HG03045 (cell line): ENCODE results near the gene NPTXR.
"Not testable (repeated sequence)": the region's sequence is repeated elsewhere in the genome, so short reads cannot be mapped to it uniquely, and the experiment has no call there.

Experiments
- ATAC-seq: cut with Tn5 transposase; IDR thresholded peaks from one replicate; pipeline ENCODE4 v1.9.1; 2021; ENCODE audit warnings: mild to moderate bottlenecking, moderate library complexity; ENCODE audit not compliant: unreplicated experiment

NPTXR gene

DNA sequence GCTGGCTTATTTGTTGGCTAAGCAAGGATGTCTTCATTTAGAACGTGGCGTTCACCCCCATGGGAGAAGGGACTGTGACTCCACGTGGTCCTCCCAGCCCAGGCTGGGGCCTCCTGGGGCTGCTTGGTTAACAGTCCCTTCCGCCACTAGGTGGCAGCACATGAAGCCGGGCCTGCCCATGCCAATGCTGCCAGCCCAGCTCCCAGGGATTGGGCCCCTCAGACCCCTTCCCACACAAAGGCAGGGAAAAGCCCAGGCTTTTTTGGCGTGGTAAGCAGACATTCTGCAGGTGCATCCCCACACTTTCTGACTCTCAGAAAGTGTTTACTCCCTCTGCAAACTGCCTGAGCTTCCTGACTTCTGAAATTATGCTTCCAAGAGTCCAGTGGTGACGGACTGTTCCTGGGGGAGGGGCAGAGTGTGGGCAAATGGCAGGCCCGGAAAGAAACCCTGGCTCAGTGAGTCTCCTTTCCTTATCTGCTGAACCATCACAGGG, 25.1 kb upstream of the NPTXR start:
- ATAC-seq: no peak

DNA sequence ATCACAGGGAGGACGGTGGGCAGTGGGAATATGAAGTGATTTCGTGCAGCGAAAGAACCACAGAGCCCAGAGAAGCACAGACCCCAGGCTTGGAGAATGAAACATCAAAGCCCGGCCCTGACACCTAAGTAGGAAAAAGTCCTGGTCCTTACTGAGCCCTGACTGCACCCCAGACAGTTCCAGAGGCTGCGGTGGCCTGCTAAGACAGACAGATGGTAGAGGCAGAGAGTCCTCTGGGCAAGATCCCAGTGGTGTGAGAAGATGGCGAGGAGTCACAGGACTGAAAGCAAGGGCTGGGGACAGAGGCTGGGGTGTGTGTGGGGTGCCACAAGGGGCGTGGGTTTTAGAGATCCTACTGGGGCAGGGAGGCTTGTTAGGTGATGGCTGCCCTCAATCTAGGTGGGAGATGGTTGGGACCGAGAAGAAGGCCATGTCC, 24.5 kb upstream of the NPTXR start:
- no peak for ATAC-seq

- ATAC-seq: no peak
These were observed 23.9 kb upstream of the NPTXR start for GRCh38 chr22:38867471-38868285.

- ATAC-seq: no peak
These were observed 23.3 kb upstream of the NPTXR start for GRCh38 chr22:38867124-38867455.

DNA sequence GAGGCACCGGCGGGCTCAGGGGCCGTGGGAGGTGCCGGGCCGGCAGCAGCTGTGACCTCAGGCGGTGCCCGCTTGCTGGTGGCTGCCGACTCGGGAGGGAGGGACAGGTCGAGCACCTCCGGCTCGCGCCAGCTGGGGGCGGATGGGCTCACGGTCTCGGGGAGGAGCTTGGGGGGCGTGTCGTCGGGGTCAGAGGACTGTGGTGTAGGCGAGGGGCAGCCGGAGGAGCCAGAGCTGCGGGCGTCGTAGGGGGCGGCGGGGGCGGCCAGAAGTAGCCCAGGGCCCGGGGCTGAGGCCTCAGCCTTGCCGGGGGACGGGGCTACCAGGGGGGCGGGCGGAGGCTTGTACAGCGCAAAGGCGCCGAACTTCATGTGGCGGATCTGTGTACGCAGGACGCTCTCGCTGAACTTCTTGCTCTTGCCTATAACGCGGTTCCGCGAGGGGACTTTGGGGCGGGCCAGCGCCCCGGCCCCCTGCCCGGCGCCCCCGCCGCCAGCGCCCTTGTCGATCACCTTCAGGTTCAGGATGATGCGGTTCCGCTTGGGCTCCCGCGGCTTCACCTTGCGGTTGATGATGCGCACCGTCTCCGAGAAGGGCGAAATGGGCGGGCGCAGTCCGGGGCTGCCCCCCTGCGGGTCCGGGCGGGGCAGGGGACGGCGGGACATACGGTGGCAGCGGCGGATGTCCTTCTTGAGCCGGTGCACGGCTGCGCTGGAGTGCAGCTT, 22.7 kb upstream of the NPTXR start:
- no peak for ATAC-seq

DNA sequence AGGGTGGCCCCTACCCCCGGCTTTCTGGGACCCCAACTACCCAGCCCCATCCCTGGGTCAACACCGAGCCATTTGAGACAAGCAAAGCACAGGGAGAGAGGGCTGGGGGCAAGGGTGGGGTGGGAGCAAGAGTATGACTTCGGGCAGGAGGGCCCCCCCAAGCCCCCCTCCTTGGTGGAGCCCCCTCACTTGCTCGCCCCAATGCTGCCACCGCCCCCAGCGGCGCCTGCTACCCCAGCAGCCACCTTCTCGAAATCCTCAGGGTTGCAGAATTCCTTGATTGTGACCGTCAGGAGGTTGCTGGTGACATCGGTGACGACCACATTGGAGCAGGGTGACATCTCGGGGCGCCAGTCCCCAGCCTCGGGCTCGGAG, 22.2 kb upstream of the NPTXR start:
- ATAC-seq: no peak

- ATAC-seq: no peak
These were observed 21.6 kb upstream of the NPTXR start for GRCh38 chr22:38865201-38866023.

DNA sequence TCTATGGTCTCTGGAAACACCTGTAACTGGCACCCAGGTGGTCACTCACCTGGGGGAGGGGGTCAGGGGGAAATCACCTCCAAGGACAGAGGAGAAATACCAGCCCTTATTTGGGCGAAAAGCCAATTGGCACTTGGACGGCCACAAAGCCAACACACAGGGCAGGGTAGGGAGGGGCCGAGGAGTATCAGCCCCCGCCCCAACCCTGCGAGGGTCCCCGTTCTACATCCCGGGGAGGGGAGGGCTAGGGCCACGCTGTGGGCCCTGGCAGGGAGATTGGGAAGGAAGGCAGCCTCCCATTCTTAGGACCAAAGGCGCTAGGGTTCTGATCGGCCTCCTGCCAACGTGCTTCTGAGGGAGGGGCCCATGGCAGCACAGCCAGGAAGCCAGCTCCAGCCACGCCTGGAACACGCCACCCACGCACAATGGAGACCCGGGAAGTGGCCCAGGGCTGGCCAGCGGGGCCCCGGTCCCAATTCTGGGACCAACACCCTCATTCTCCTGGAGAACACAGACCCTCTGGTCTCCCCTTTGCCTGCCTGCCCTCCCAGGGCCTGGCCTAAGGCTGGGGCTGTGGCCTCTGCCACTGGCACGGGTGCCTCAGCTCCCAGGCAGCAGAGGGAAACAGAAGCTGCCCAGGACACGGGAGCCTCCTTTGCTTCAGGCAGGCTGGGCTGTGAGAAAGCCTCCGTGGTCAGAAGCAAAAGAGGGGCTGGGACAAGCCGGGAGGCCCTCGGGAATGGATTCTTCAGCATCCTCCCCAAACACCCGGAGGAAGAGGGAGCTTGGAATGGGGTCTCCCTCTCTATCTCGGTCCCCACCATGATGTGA, 20.7 kb upstream of the NPTXR start:
- no peak for ATAC-seq

DNA sequence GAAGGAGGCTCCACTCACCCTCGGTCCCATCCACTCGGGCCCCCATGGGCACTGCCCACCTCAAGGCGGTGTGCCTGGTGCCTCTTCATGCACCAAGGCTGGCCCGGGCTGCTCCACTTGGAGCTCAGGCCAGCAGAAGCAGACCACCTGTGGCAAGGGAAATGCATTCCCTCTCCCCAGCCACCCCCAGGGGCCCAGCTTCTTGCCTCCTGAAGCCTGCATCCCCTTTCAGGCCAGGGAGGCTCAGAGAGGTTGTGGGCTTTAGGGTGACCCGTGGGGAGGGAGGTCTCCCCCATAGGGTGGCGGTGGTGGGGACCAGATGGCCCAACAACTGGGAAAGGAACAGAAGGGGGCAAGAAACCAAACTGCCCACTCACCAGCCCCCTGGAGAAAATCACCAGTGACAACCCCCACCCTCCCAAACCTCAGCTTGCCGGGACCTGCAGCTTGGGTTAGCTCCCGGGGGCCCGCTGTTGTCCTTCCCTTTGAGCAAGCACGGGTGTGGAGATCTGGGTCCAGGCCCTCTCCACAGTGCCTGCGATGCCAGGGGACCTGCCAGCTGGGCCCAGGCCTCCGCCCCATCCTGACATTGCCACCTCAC, 19.8 kb upstream of the NPTXR start:
- no peak for ATAC-seq

GRCh38 chr22:38862375-38863329, 18.8 kb upstream of the NPTXR start:
- ATAC-seq: no peak

- ATAC-seq: no peak
These were observed 18.1 kb upstream of the NPTXR start for GRCh38 chr22:38861927-38862326.

GRCh38 chr22:38861170-38861876, 17.5 kb upstream of the NPTXR start:
- no peak for ATAC-seq

- no peak for ATAC-seq
These were observed 16.7 kb upstream of the NPTXR start for GRCh38 chr22:38860283-38861169.

- ATAC-seq: no peak
These were observed 15.9 kb upstream of the NPTXR start for GRCh38 chr22:38859581-38860282.

DNA sequence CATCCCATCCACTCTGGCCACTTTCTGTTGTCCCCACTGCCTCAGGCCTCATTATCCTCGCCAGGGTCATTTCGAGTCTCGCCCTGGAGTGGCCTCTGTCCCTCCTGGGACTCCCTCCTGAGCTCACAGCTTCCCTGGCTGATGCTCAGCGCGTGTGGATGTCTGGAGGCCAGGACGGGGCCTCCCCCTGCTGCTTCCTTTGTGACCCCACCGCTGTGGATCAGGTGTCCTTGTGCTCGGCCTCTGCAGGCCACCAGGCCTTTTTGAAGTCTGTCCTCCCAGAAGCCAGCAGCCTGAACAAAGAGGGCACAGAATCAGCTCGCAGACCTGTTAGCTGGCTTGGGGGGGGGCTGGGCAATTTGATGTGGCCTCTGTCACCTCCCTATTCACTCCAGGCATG, 14.7 kb upstream of the NPTXR start:
- ATAC-seq: no peak

DNA sequence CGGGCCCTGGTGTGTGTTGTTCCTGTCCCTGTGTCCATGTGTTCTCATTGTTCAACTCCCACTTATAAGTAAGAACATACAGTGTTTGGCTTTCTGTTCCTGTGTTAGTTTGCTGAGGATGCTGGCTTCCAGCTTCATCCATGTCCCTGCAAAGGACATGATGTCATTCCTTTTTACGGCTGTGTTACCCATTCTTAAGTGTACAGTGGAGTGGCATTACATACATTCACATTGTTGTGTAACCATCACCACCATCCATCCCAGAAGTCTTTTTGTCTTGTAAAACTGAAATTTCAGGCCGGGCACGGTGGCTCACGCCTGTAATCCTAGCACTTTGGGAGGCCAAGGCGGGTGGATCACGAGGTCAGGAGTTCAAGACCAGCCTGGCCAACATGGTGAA, 10.6 kb upstream of the NPTXR start:
- ATAC-seq: not testable (repeated sequence)

GRCh38 chr22:38853883-38854282, 10.1 kb upstream of the NPTXR start:
- not testable (repeated sequence) for ATAC-seq
